Spleen (tissue), 11 donors: ENCODE results near the gene LSM3. TPM values are rescaled to one million over a fixed set of nuclear protein-coding genes. Genes with fewer than 3 reads are reported as not detected.

ENCODE experiments used
- DNase-seq: peaks from one replicate; pipeline ENCODE4 v3.0.0-alpha.2; 2020
- H3K27ac ChIP-seq, 8 donors: fragments of 200-600 bp; sonication (generic) in 7 of 8; 1 replicate in 4 of 8; 2 replicates in 4 of 8; pipeline versions ENCODE4 v1.5.0 to v1.8.0; 2016 to 2021; ENCODE audit warnings: inconsistent platforms in 4 of 8, mild to moderate bottlenecking in 4 of 8, moderate library complexity in 1 of 8
- H3K27me3 ChIP-seq, 7 donors: fragments of 200-600 bp; sonication (generic) in 6 of 7; replicated peaks in 1 of 7; 1 replicate in 4 of 7; 2 replicates in 3 of 7; pipeline versions ENCODE4 v1.5.0 to v1.8.0; 2016 to 2021; ENCODE audit warnings: inconsistent platforms in 3 of 7, mild to moderate bottlenecking in 1 of 7
- H3K36me3 ChIP-seq, 6 donors: fragments of 200-600 bp; sonication (generic) in 5 of 6; 1 replicate in 4 of 6; 2 replicates in 2 of 6; pipeline versions ENCODE4 v1.5.0 to v1.8.0; 2016 to 2021; ENCODE audit warnings: inconsistent platforms in 2 of 6
- H3K4me1 ChIP-seq, 6 donors: fragments of 200-600 bp; sonication (generic) in 5 of 6; 1 replicate in 3 of 6; 2 replicates in 3 of 6; pipeline versions ENCODE4 v1.5.0 to v1.8.0; 2016 to 2021; ENCODE audit warnings: inconsistent platforms in 3 of 6
- H3K4me3 ChIP-seq, 8 donors: fragments of 200-600 bp; sonication (generic) in 7 of 8; 1 replicate in 4 of 8; 2 replicates in 4 of 8; pipeline versions ENCODE4 v1.5.0 to v1.8.0; 2016 to 2021; ENCODE audit warnings: inconsistent platforms in 4 of 8, mild to moderate bottlenecking in 4 of 8, moderate library complexity in 2 of 8
- H3K9me3 ChIP-seq, 8 donors: fragments of 200-600 bp; sonication (generic) in 7 of 8; 1 replicate in 4 of 8; 2 replicates in 4 of 8; pipeline versions ENCODE4 v1.5.0 to v1.8.0; 2016 to 2021; ENCODE audit warnings: inconsistent platforms in 4 of 8
- POLR2A ChIP-seq, 3 donors: fragments of 450-650 bp; IDR thresholded peaks; one replicate each; pipeline ENCODE4 v1.5.1; 2017; ENCODE audit warnings: antibody characterized with exemption in 3 of 3, mild to moderate bottlenecking in 1 of 3
- POLR2AphosphoS5 ChIP-seq, 3 donors: sonication (generic); formaldehyde crosslinking; IDR thresholded peaks; one replicate each; pipeline ENCODE4 v1.5.1; 2017; ENCODE audit warnings: antibody characterized with exemption in 3 of 3
- WGBS, 5 donors: extraction: QIAGEN DNeasy Blood & Tissue Kit in 3 of 5; methylation state at CpG; one replicate each; pipeline versions ENCODE4 v1.1.5 to v1.1.7; 2013 to 2018; 5-methylcytosine and 5-hydroxymethylcytosine counted together
- intact Hi-C: fragments of 100-400 bp; cut with DNase I; formaldehyde crosslinking; loops from one replicate; pipeline ENCODE4 v1.15.0; 2023; ENCODE audit warnings: low total_unique reads
- polyA plus RNA-seq, 3 donors: library from polyadenylated mRNA; stranded (reverse); fragments of 200-250 nt; gene quantifications; one replicate each; pipeline ENCODE4 v1.2.1, GENCODE V29; 2013
- total RNA-seq, 7 donors: library from RNA; depleted of rRNA in 3 of 7; stranded (reverse); fragments of >200 nt in 3 of 7; fragmentation: NEBNext Ultra II Directional in 4 of 7; extraction: Animal tissue kit (Norgen Biotek cat#: 25700) in 4 of 7; gene quantifications; one replicate each; pipeline versions ENCODE4 v1.1.0 to v1.2.1, GENCODE V29; 2016 to 2021
- TF ChIP-seq, protein P1 (sequence below), 11 experiments: fragments of 200-600 bp in 7 of 11; fragments of 450-650 bp in 4 of 11; sonication (generic) in 4 of 11; IDR thresholded peaks in 8 of 11; conservative IDR thresholded peaks in 3 of 11; 1 replicate in 7 of 11; 2 replicates in 4 of 11; pipeline versions ENCODE4 v1.4.0 to v1.8.0; 2016 to 2021; ENCODE audit warnings: antibody characterized with exemption in 11 of 11, inconsistent platforms in 4 of 11, mild to moderate bottlenecking in 1 of 11
- donor health status: healthy with polysubstance abuse.
- donor health status: DM: no; HTN: no; CAD: no; lungs with moderate emphysema.
- donor health status: DM: no; HTN: no; CAD: no.
- donor health status: Bipolar disorder and iron deficiency.
- donor health status: healthy.
- donor health status: DM: no; HTN: no; CAD: no.
- donor health status: DM: yes; HTN: yes; CAD: no.

The LSM3 gene
- total and polyA plus RNA-seq, 10 donors: 7.5 to 15.8 (median 9.7) TPM

DNA sequence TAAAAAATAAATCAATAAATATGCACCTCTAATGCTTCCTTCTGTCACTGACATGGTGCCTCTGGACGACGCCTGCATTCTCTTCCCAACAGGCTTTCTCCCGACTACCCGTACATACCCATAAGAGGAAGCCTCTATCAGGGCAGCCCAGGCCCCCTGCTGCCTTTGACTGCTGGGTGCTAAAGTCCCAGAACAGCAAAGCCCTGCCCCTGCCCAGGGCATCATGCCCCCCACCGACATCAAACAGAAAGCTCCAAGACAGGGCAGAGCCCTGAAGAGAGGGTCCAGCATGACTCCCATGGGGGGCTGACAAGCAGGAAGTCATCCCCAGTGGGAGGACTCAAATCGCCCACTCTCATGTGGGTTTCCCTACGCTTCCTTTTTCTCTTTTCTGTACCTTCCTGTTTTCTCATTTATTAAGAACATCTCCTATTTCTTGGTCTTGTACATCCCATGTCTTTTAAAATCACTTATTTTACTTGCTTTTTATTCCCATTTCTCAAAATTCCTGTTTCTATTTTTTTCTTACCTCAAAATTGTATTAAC is 23.6 kb upstream of the LSM3 start:
- 71 to 83% (median 75%) methylated on average over 7 of the region's 7 CpGs for WGBS, 5 donors

DNA sequence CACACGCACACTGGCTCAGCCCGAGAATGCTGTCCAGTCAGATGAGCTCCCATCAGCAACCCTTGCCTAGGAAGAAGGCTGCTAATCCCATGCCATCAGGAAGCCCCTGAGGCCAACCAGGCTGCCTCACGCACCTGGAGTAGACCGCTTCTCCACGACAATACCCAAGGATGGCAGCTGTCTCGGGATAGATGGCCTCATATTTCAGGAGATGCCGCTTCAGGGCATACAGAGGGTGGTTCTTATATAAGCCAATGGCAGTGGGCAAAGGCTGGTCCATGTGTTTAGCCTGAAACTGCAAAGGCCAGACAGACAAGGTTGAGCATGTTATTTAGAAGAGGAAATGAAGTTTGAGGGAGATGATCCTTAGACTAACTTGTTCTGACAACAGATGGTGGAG is 22.4 kb upstream of the LSM3 start:
- intact Hi-C loops: no loop called here
- no peak for DNase-seq
- no peak overlapping the region for H3K27ac ChIP-seq
- TF ChIP-seq, protein P1, sequence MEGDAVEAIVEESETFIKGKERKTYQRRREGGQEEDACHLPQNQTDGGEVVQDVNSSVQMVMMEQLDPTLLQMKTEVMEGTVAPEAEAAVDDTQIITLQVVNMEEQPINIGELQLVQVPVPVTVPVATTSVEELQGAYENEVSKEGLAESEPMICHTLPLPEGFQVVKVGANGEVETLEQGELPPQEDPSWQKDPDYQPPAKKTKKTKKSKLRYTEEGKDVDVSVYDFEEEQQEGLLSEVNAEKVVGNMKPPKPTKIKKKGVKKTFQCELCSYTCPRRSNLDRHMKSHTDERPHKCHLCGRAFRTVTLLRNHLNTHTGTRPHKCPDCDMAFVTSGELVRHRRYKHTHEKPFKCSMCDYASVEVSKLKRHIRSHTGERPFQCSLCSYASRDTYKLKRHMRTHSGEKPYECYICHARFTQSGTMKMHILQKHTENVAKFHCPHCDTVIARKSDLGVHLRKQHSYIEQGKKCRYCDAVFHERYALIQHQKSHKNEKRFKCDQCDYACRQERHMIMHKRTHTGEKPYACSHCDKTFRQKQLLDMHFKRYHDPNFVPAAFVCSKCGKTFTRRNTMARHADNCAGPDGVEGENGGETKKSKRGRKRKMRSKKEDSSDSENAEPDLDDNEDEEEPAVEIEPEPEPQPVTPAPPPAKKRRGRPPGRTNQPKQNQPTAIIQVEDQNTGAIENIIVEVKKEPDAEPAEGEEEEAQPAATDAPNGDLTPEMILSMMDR (IDR thresholded peaks at IDR 0.05 in 8 of 11, conservative IDR thresholded peaks at IDR 0.05 in 3 of 11): no peak
- TF ChIP-seq POLR2AphosphoS5 (IDR thresholded peaks at IDR 0.05): no peak
- TF ChIP-seq POLR2A (IDR thresholded peaks at IDR 0.05): no peak
- H3K4me3 ChIP-seq: no peak overlapping the region
- WGBS, 5 donors: 96 to 99% (median 97%) methylated on average over 7 of the region's 7 CpGs
- H3K27me3 ChIP-seq: no peaks in the 10 kb centered on the region
- H3K4me1 ChIP-seq: peaks cover 0 to 5% (median 0%) of the 10 kb centered on the region in 6 donors
- H3K36me3 ChIP-seq: peaks cover 12 to 99% (median 82%) of the 10 kb centered on the region in 6 donors
- H3K9me3 ChIP-seq: peaks cover 0 to 7% (median 6%) of the 10 kb centered on the region in 8 donors

More for the DNA sequence above, 23.6 kb upstream of the LSM3 start:
- H3K9me3 ChIP-seq: no peaks in the 10 kb centered on the region
- intact Hi-C loops: no loop called here
- H3K27ac ChIP-seq: no peak overlapping the region
- H3K4me1 ChIP-seq: peaks cover 0 to 5% (median 0%) of the 10 kb centered on the region in 6 donors
- DNase-seq: no peak
- no peaks in the 10 kb centered on the region for H3K27me3 ChIP-seq
- H3K36me3 ChIP-seq: peaks cover 9 to 99% (median 75%) of the 10 kb centered on the region in 6 donors
- TF ChIP-seq POLR2A (IDR thresholded peaks at IDR 0.05) (no peak), POLR2AphosphoS5 (IDR thresholded peaks at IDR 0.05) (peak in 1 of 3 donors; percentile 8)
- TF ChIP-seq, protein P1 (IDR thresholded peaks at IDR 0.05 in 8 of 11, conservative IDR thresholded peaks at IDR 0.05 in 3 of 11): no peak
- H3K4me3 ChIP-seq: no peak overlapping the region

DNA sequence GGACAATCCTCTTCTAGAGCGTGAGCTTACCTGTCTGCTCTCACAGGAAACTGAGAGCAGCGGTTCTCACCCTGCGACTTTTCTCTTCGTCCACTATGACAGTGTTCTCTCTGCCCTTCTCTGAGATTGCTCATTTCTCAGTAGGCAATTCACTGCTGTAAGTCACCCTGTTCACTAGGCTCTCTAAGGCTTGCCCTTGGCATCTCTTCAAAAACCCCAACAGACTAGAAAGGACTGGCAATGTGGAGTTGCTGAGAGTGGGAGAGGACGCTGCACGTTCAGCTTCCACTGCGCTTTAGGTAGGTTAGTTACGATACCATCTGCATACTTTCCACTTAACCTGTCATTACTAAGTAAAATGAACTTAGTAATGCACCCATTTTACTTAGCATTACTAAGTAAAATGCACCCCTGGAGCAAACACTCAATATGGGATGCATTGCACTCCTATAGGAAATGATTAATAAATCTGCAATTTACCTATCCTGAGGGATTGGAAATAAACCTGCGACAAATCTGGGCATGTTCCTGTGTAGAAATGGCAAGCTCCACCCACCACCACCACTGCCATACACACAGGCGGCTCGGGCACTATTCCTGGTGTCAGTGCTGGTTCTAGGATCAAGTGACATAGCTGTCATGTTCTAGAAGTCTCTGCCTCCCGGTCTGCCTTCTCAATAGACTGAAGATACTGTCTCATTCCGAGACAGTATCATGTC is 21.6 kb upstream of the LSM3 start:
- Histone ChIP-seq H3K27me3 (no peaks in the 10 kb centered on the region), H3K27ac (no peak overlapping the region), H3K4me1 (peaks cover 0 to 5% (median 0%) of the 10 kb centered on the region in 6 donors), H3K9me3 (peaks cover 2 to 15% (median 14%) of the 10 kb centered on the region in 8 donors), H3K36me3 (peaks cover 13 to 99% (median 82%) of the 10 kb centered on the region in 6 donors), H3K4me3 (no peak overlapping the region)
- no peak for TF ChIP-seq POLR2AphosphoS5 (IDR thresholded peaks at IDR 0.05)
- TF ChIP-seq, protein P1 (IDR thresholded peaks at IDR 0.05 in 8 of 11, conservative IDR thresholded peaks at IDR 0.05 in 3 of 11): no peak
- no peak for TF ChIP-seq POLR2A (IDR thresholded peaks at IDR 0.05)
- intact Hi-C loops: no loop called here
- 93 to 97% (median 94%) methylated on average over 13 of the region's 13 CpGs for WGBS, 5 donors
- DNase-seq: no peak

DNA sequence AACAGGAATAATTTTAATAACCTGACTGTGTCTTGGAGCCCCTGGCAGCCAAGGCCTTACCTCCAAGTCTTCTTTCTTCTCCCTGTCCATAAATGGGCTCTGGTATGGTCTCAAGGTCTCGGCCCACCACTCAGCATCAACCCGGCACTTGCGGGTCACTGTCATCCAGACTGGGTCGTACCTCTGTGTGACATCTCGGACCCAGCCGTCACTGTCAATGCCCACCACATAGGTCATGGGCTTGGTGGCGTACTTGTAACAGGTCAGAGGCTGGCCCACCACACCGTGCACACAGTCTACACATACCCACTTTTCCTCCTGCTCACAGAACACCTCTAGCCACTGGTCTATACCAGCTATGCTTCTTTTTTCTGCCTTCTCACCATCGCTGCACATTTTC is 20.7 kb upstream of the LSM3 start:
- Histone ChIP-seq H3K4me1 (peaks cover 0 to 5% (median 0%) of the 10 kb centered on the region in 6 donors), H3K36me3 (peaks cover 16 to 99% (median 84%) of the 10 kb centered on the region in 6 donors), H3K27ac (no peak overlapping the region), H3K27me3 (no peaks in the 10 kb centered on the region), H3K4me3 (no peak overlapping the region), H3K9me3 (peaks cover 2 to 21% (median 18%) of the 10 kb centered on the region in 8 donors)
- TF ChIP-seq, protein P1 (IDR thresholded peaks at IDR 0.05 in 8 of 11, conservative IDR thresholded peaks at IDR 0.05 in 3 of 11): no peak
- no peak for TF ChIP-seq POLR2AphosphoS5 (IDR thresholded peaks at IDR 0.05)
- no peak for TF ChIP-seq POLR2A (IDR thresholded peaks at IDR 0.05)
- 96 to 99% (median 98%) methylated on average over 9 of the region's 9 CpGs for WGBS, 5 donors
- intact Hi-C loops: no loop called here
- no peak for DNase-seq
